Stimulated activated CD8-positive, alpha-beta memory T cell treated with anti-CD3 and anti-CD28 coated beads, Interleukin-4, amount 100 ng/mL, for 48 hours (primary cell): Measurements from ENCODE around the gene HES2.
"Not testable (repeated sequence)": the region's sequence is repeated elsewhere in the genome, so short reads cannot be mapped to it uniquely, and the experiment has no call there.

ENCODE experiments used
- DNase-seq: peaks from one replicate; pipeline ENCODE4 v3.0.0-alpha.2; 2020

HES2 gene

GRCh38 chr1:6419804-6420453, at the start of gene HES2:
Gene HES2 (minus strand): TSS chr1:6419919. CDS start chr1:6419820, 99 bp downstream.
- no peak for DNase-seq

GRCh38 chr1:6468729-6469461, 49.2 kb upstream of the HES2 start:
- no peak for DNase-seq

- DNase-seq: no peak
These were observed 48.3 kb upstream of the HES2 start for GRCh38 chr1:6467744-6468688.

GRCh38 chr1:6467224-6467623, 47.5 kb upstream of the HES2 start:
- DNase-seq: no peak

GRCh38 chr1:6466751-6467150, 47.0 kb upstream of the HES2 start:
- DNase-seq: no peak

- DNase-seq: peak; percentile 72
These were observed 46.3 kb upstream of the HES2 start, which contains the start of gene TNFRSF25 for GRCh38 chr1:6466023-6466422. Gene TNFRSF25 (minus strand): TSS chr1:6466173. CDS start chr1:6466107, 66 bp downstream.

GRCh38 chr1:6465461-6466005, 45.8 kb upstream of the HES2 start:
- peak; percentile 59 for DNase-seq

GRCh38 chr1:6464915-6465314, 45.2 kb upstream of the HES2 start:
- no peak for DNase-seq

- peak; percentile 66 for DNase-seq
These were observed 44.8 kb upstream of the HES2 start for GRCh38 chr1:6464514-6464836.

GRCh38 chr1:6463120-6463412, 43.3 kb upstream of the HES2 start:
- DNase-seq: no peak

GRCh38 chr1:6462412-6463119, 42.8 kb upstream of the HES2 start:
- DNase-seq: no peak

- no peak for DNase-seq
These were observed 42.1 kb upstream of the HES2 start for GRCh38 chr1:6461538-6462411.

GRCh38 chr1:6461051-6461530, 41.4 kb upstream of the HES2 start:
- no peak for DNase-seq

- peak; percentile 83 for DNase-seq
These were observed 40.8 kb upstream of the HES2 start for GRCh38 chr1:6460301-6461050.

GRCh38 chr1:6459850-6460265, 40.1 kb upstream of the HES2 start:
- DNase-seq: peak; percentile 57

GRCh38 chr1:6456800-6457466, 37.2 kb upstream of the HES2 start:
- DNase-seq: no peak

GRCh38 chr1:6455752-6456520, 36.2 kb upstream of the HES2 start:
- DNase-seq: not testable (repeated sequence)

- peak; percentile 43 for DNase-seq
These were observed 35.4 kb upstream of the HES2 start for GRCh38 chr1:6454856-6455751.
